Chondrocyte (in vitro differentiated cells): ENCODE results near the gene GBF1. TPM values are rescaled to one million over a fixed set of nuclear protein-coding genes. Genes with fewer than 3 reads are reported as not detected.

Experiments used
- DNase-seq: peaks from one replicate; pipeline ENCODE4 v3.0.0; 2021; ENCODE audit warnings: mixed read lengths, low spot score
- H3K27ac Mint-ChIP-seq: one replicate; pipeline ENCODE4 v1.8.0; 2021; ENCODE audit warnings: mild to moderate bottlenecking, moderate library complexity, mixed read lengths; ENCODE audit not compliant: unreplicated experiment
- H3K27me3 Mint-ChIP-seq: 2 replicates; pipeline ENCODE4 v1.8.0; 2021; ENCODE audit warnings: low read depth, mixed read lengths
- H3K36me3 Mint-ChIP-seq: 2 replicates; pipeline ENCODE4 v1.8.0; 2021; ENCODE audit warnings: low read depth, mixed read lengths
- H3K4me1 Mint-ChIP-seq: 2 replicates; pipeline ENCODE4 v1.8.0; 2021; ENCODE audit warnings: low read depth, mild to moderate bottlenecking, mixed read lengths
- H3K4me3 Mint-ChIP-seq: one replicate; pipeline ENCODE4 v1.8.0; 2021; ENCODE audit warnings: mild to moderate bottlenecking, moderate library complexity, mixed read lengths; ENCODE audit not compliant: unreplicated experiment
- H3K9me3 Mint-ChIP-seq: 2 replicates; pipeline ENCODE4 v1.8.0; 2021; ENCODE audit warnings: low read depth, mixed read lengths
- total RNA-seq: library from RNA; stranded (reverse); gene quantifications from 3 replicates; pipeline ENCODE4 v1.2.1, GENCODE V29; 2021
- TF ChIP-seq, protein P1 (sequence below): fragments of 200-600 bp; sonication (generic); IDR thresholded peaks from 2 replicates; pipeline ENCODE4 v1.5.0; 2021; ENCODE audit warnings: antibody characterized with exemption, mild to moderate bottlenecking, moderate library complexity

Gene GBF1
- total RNA-seq, 1 donor from 2014 or later, result 59.7 TPM

DNA sequence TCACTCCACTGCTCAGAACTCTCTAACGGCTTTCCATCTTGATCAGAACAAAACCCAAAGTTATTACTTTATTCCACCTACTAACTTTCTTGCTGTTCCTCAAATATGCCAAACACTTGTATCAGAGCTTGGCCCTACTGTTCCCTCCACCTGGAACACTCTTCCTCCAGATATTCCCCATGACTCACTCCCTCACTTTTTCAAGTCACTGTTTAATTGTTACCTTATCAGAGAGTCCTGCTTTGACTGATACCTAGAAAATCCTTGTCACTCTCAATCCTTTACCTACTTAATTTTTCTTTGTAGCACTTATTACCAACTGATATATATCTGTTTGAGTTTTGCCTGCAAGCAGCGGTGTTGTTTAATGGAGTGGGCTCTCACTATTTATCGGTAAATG, 144.6 kb downstream of the GBF1 start:
- H3K9me3 Mint-ChIP-seq, result no peaks in the 10 kb centered on the region
- H3K4me3 Mint-ChIP-seq, result no peak overlapping the region
- TF ChIP-seq, protein P1, sequence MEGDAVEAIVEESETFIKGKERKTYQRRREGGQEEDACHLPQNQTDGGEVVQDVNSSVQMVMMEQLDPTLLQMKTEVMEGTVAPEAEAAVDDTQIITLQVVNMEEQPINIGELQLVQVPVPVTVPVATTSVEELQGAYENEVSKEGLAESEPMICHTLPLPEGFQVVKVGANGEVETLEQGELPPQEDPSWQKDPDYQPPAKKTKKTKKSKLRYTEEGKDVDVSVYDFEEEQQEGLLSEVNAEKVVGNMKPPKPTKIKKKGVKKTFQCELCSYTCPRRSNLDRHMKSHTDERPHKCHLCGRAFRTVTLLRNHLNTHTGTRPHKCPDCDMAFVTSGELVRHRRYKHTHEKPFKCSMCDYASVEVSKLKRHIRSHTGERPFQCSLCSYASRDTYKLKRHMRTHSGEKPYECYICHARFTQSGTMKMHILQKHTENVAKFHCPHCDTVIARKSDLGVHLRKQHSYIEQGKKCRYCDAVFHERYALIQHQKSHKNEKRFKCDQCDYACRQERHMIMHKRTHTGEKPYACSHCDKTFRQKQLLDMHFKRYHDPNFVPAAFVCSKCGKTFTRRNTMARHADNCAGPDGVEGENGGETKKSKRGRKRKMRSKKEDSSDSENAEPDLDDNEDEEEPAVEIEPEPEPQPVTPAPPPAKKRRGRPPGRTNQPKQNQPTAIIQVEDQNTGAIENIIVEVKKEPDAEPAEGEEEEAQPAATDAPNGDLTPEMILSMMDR, result no peak
- peaks cover 10% of the 10 kb centered on the region for H3K27me3 Mint-ChIP-seq
- H3K4me1 Mint-ChIP-seq, result peaks cover 21% of the 10 kb centered on the region
- no peak overlapping the region for H3K27ac Mint-ChIP-seq
- H3K36me3 Mint-ChIP-seq, result no peaks in the 10 kb centered on the region
- no peak for DNase-seq

DNA sequence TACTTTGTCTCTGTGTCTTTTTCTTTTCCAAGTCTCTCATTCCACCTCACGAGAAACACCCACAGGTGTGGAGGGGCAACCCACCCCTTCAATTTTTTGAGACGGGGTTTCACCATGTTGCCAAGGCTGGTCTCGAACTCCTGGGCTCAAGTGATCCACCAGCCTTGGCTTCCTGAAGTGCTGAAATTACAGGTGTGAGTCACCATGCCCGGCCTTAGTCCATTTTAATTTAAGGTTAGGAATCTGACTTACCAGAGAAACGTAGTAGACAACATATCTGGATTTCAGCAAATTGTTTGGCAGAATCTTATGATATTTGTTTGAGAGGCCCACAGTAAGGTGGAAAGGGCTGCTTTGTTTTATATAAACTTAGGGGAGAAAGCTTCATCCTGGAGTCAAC, 147.0 kb downstream of the GBF1 start:
- H3K4me3 Mint-ChIP-seq, result no peak overlapping the region
- H3K27ac Mint-ChIP-seq, result no peak overlapping the region
- peaks cover 10% of the 10 kb centered on the region for H3K27me3 Mint-ChIP-seq
- no peaks in the 10 kb centered on the region for H3K9me3 Mint-ChIP-seq
- TF ChIP-seq, protein P1, result no peak
- DNase-seq, result no peak
- no peaks in the 10 kb centered on the region for H3K36me3 Mint-ChIP-seq
- peaks cover 28% of the 10 kb centered on the region for H3K4me1 Mint-ChIP-seq

DNA sequence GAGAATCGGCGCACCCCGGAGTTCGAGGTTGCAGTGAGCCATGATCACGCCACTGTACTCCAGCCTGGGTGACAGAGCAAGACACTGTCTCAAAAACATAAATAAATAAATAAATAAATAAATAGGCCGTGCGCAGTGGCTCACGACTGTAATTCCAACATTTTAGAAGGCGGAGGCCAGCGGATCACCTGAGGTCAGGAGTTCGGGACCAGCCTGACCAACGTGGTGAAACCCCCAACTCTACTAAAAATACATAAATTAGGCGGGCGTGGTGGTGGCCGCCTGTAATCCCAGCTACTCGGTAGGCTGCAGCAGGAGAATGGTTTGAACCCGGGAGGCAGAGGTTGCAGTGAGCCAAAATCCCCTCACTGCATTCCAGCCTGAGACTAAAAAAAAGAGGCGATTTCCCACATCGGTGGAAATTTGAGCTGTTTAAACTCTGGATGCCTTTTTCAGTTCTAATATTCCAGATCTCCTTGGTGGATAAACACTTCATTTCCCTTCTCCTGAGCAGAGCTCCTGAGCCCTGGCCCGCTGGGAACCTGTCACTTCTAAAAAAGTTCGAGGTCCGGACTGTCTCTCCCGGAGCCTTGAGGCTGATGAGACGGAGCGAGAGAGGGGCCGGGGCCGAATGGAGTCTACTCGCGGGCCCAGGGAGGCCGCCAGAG, 148.2 kb downstream of the GBF1 start:
- H3K36me3 Mint-ChIP-seq, result peaks cover 3% of the 10 kb centered on the region
- H3K27me3 Mint-ChIP-seq, result peaks cover 10% of the 10 kb centered on the region
- peak overlapping the region; percentile 97 for H3K27ac Mint-ChIP-seq
- DNase-seq, result no peak
- TF ChIP-seq, protein P1, result no peak
- peaks cover 35% of the 10 kb centered on the region for H3K4me1 Mint-ChIP-seq
- H3K4me3 Mint-ChIP-seq, result peak overlapping the region; percentile 83
- no peaks in the 10 kb centered on the region for H3K9me3 Mint-ChIP-seq

DNA sequence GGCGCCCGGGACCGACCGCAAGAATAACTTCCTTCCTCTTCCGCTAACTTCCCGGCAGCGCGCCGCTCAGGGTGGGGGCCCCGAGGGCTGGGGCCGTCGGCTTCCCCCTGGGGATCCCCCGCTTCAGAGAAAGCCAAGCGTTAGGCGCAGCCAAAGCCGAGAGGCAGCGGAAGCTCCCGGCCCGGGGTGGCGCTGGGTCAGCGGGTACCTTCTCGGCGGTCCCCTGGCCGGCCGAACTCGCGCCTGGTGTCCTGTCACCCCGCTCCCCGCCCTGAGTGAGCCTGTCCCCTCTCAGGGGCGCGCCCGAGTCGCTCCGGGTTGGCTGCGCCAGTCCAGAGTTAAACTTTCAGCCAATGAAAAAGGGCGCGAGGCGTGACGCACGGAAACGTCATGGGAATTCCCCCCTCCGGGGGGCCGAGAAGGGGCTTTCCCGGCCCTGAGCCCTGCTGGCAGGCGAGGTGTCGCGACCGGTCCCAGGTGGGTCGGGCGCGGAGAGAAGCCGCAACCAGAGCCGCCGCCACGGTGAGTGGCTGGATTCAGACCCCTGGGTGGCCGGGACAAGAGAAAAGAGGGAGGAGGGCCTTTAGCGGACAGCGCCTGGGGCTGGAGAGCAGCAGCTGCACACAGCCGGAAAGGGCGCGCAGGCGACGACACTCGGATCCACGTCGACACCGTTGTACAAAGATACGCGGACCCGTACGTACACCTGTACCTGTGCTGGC, 148.9 kb downstream of the GBF1 start:
- H3K9me3 Mint-ChIP-seq, result no peaks in the 10 kb centered on the region
- H3K36me3 Mint-ChIP-seq, result peaks cover 3% of the 10 kb centered on the region
- DNase-seq, result no peak
- H3K4me1 Mint-ChIP-seq, result peaks cover 36% of the 10 kb centered on the region
- H3K4me3 Mint-ChIP-seq, result peak overlapping the region; percentile 83
- H3K27ac Mint-ChIP-seq, result peak overlapping the region; percentile 97
- TF ChIP-seq, protein P1, result peak; percentile 98
- peaks cover 8% of the 10 kb centered on the region for H3K27me3 Mint-ChIP-seq

DNA sequence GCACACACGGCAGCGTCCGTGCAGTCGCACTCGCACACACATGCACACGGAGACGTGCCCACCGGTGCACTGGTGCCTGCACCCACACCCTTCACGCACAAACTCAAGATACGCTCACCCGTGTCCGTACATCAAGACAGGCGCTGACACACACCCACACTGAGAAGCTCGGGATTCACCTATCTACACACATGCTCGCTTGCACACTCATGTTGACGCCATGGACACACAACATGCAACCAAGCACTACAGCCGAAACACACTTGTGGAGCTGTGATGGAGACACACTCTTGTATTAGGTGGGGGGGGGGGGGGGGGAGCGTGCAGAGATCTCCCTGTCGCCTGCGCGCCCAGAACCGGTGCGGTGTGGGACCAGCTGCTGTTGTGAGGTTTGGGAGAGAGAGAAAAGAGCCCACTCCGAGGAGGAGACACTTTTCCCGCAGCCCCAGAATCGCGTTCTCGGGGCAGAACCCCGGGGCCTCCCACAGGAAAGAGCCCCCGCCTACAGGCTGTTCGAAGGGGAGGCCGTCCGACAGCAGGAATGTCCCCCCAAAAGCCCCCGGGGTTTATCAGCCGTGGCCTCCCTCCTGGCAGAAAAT, 149.6 kb downstream of the GBF1 start:
- H3K9me3 Mint-ChIP-seq, result no peaks in the 10 kb centered on the region
- TF ChIP-seq, protein P1, result no peak
- H3K4me3 Mint-ChIP-seq, result peak overlapping the region; percentile 83
- peaks cover 42% of the 10 kb centered on the region for H3K4me1 Mint-ChIP-seq
- H3K27me3 Mint-ChIP-seq, result peaks cover 6% of the 10 kb centered on the region
- DNase-seq, result no peak
- peaks cover 3% of the 10 kb centered on the region for H3K36me3 Mint-ChIP-seq
- H3K27ac Mint-ChIP-seq, result peak overlapping the region; percentile 97
